Urothelium cell line (cell line): ENCODE data around the gene CDYL.
A peak's percentile ranks its signal among the peaks of the same experiment; 100 is the strongest.

Experiments used
- DNase-seq: peaks from one replicate; pipeline ENCODE4 v3.0.0; 2011; ENCODE audit warnings: low spot score, mixed read lengths
- FAIRE-seq: peaks from 2 replicates; lab custom pipeline; 2011; peaks lifted over from hg19 to GRCh38; lab: Jason Lieb, UNC

Gene CDYL

DNA sequence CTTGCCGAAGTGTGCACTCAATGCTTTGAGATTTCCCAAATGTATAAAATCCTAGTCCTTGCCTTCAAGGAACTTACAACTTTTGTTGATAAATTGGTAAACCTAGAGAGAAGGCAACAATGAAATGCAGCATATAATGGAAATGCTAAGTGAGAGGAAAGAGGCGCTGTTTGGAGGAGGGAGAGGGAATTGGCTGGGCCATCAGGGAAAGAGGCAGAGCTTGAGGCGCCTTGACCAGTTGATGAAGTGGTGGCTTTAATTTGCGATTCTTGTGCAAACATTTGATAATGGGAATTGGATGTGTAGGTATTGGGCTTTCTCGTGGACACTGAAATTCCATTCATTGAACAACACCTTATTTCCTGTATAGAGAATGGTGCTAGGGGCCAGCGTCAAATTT lies 1.9 kb upstream of the CDYL start:
- no peak for FAIRE-seq
- no peak for DNase-seq

DNA sequence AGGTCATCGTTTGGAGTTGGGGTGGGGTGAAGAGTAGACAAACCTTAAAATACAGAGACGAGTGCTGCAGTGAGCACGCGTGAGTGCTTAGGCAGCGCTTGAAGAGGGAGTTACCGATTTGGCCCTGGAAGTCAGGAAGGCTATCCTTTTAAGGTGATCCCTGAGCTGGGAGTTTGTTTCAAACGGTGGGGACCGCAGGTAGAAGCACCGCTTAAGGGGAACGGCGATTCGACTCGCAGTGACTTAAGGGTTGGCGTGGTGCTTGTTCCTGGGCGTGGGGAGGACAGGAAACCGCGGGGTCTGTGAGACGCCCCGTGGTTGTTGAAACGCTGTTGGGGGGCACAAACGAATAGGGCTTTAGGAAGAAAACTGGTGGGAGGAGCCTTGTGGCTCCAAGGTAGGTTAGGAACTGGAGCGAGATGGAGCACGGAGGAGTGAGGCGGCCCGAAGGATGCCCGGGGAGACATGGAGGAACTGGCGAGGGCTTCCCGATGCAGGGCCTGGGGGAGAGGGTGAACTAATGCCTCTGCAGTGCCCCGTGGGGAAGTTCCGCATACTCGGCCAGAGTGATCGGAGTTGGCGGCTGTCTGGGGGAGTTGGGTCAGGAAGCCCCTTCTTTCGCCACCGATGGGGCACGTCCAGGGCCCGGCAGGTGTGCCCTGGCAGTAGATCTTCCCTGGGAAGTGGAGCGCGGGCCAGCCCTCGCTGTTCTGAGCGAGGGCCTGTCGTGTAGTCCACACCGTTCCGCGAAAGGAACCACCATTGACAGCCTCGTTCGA lies 1.3 kb upstream of the CDYL start:
- DNase-seq (no peak), FAIRE-seq (no peak)

DNA sequence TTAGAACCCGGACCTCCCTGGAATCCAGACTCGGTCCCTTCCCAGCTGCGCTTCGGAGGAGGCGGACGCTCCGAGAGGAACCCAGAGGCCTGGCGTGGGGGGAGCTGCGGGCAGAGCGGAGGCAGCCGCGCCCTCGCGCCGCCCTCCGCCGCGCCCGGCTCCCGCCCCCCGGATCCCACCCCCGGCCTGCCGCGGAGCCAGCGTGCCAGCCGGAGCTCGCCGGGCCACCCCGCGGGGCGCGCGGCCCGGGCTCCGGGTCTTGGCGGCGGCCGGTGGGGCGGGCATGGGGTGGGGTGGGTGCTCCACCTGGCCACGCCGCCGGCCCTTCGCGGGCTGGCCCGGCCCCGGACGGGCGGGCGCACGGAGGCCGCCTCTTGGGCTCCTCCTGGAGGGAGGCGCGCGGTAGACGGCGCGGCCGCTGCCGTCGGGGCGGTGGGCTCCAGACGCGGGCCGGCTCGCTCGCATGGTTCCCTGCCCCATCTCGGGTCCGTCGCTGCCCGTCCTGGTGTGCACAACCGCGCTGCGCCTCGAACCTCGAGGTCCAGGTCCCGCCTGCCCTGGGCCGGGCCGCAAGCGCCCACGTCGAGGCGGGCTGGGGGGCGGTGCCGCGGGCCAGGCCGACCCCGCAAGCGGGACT lies 592 bp upstream of the CDYL start:
- no peak for FAIRE-seq
- peak; percentile 58 for DNase-seq

DNA sequence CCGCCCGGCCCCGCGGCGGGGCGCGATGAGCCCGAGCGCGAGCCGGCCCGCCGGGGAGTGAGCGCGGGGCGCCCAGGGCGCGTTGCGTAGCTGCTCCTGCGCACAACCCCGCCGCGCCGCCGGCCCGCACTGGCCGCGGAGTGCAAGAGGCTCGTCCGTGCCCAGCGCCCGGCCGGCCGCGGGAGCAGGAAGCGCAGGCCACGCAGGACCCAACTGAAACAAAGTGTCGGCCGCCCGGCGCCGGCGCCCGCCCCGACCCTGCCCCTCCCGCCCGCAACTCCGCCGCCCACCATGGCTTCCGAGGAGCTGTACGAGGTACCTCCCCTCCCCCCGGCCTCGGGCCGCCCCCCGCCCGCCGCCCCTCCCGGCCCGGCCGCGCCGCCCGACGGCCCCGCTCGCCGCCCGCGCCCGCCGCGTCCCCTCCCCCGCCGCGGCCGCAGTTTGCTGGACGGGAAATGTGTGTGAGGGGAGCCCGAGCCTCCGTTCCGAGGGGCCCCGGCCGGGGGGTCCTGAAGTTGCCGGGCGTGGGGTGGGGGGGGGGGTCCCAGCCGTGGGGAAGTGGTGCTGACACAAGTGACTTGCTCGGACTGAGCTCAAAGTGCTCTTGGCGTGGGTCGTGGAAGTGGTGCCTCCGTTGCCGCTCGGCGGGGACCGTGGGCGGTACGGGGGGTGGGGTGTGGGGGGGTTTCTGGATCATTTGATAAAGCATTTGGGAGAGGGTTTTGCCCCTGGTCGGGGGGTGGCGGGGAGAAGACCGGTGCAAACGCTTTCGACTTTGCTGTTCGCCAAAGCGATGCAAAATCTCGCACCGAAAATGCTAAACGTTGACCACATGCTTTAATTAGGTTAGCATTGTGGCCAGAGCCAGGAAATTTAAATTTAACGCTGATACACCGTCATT lies 539 bp downstream of the CDYL start:
- DNase-seq (peak; percentile 49), FAIRE-seq (no peak)

GRCh38 chr6:4777394-4777935 lies 1.3 kb downstream of the CDYL start:
- FAIRE-seq (no peak), DNase-seq (no peak)

GRCh38 chr6:4778086-4778485 lies 1.9 kb downstream of the CDYL start:
- DNase-seq (no peak), FAIRE-seq (no peak)

DNA sequence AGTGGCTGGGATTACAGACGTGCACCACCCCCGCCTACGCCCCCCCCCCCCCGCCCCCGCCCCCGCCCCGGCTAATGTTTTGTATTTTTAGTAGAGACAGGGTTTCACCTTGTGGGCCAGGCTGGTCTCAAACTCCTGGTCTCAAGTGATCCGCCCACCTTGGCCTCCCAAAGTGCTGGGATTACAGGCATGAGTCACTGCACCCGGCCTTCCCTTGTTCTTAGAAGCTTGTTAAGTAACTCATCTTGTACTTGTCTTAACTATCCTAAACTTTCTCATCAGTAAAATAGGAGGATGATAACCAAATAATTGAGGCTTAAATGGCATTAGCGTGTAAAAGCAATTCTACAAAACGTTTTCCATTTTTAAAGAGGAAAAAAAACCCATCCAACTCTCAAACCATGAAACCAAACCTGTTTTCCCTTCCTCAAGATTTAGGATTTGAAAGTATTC lies 4.2 kb downstream of the CDYL start:
- DNase-seq (no peak), FAIRE-seq (no peak)

GRCh38 chr6:4781426-4781825 lies 5.2 kb downstream of the CDYL start:
- DNase-seq (no peak), FAIRE-seq (no peak)

DNA sequence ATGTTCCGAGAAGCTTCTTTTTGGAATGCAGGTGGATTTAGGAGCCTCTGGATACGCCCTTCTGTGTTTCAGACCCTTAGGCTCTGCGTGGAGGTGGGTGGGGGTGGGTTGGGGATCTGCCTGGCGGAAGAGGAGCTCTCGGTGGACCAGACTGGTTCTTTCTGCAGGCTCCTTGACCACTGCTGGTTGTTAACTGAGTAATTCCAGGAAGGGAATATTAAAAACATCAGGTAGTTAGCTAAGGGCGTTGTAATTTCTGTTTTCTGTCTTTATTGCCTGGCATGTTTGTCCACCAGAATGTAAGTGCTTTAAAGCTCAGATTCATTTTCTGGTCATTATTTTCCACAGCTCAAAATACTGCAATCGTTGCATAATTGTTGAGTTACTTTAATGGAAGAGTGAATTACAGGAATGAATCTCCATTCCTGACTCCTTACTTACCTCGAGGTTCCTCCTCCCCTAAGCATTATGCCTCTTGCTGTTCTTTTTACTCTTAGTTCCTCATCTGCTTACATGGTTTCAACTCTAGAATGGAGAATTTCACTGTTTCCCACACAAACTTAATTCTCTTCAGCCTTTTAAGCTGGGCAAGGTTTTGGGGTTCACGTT lies 5.9 kb downstream of the CDYL start:
- no peak for FAIRE-seq
- DNase-seq: no peak

GRCh38 chr6:4786996-4787395 lies 10.8 kb downstream of the CDYL start:
- no peak for FAIRE-seq
- no peak for DNase-seq

DNA sequence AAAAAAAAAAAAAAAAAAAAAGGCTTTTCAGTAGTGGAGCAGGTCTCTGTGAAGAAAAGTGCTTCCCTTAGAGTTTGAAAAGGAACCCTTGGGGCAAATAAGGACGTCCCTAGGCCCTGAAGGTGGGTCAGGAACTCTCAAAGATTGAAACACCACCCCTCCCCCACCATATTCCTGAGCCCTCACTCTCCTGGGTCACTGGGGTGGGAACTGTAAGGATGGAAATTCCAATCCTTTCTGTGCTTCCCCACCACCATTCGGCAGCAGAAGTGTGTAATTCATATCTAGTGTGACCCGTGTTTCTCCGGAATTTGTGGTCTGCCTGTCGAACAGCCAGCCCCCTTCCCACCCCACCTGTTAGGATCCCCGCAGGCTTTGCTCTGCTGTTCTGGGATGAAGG lies 12.3 kb downstream of the CDYL start:
- FAIRE-seq: no peak
- DNase-seq: no peak

DNA sequence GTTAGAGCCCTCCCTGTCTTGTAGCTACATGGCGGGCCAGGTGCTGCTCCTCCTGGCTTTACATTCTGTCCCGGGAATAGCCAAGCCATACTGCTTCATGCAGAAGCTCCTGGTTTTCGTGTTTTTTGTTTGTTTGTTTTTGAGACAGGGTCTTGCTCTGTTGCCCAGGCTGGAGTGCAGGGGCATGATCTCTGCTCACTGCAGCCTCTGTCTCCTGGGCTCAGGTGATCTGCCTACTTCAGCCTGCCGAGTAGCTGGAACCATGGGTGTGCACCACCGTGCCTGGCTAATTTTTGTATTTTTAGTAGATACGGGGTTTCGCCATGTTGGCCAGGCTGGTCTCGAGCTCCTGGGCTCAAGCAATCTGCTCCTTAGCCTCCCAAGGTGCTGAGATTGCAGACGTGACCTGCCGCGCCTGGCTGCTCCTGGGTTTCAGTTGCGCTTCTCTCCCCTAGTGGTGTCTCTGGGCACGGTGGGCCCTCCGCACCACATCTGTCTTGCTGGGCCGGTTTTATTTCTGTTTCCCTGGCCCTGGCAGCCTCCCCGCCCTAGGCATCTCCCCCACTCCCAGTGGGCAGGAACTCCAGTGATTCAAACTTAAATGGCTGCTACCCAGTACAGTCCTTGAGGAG lies 12.9 kb downstream of the CDYL start:
- no peak for DNase-seq
- no peak for FAIRE-seq

GRCh38 chr6:4790158-4790899 lies 14.1 kb downstream of the CDYL start:
- no peak for DNase-seq
- no peak for FAIRE-seq

DNA sequence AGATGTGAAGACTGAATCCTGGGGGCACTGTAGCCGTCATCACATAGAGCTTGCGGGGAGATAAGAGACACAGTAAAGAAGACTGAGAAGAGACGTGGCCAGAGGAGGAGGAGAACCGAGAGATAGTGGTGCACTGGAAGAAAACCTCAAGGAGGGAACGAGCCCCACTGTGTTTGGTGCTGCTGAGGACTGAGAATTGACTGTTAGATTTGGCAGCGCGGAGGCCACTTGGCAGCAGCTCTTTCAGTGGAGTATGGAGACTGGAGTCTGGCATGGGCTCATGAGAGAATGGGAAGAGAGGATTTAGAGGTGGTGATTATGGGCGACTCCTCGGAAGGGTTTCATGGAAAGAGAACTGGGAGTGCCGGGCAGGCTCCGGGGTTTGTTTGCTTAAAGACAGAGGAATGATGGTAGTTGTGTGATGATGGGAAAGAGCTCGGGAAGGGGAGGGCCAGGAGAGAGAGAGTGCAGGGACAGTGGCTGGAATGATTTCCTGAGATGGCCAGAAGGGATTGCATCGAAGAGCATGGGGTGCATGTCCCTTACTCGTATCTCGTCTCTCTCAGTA lies 18.0 kb downstream of the CDYL start:
- no peak for FAIRE-seq
- DNase-seq: no peak

DNA sequence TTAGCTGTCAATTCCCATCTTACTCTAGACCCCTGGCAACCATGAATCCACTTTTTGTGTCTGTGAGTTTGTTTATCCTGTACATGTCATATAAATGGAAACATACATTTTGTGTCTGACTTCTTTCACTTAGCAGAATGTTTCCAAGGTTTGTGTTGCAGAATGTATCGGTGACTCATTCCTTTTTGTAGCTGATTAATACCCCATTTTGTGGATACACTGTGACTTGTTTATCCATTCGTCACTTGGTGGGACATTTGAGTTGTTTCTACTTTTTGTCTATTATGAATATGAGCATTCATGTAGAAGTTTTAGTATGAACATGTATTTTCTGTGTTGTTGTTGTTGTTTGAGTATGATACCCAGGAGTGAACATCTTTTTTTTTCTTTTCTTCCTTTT lies 21.4 kb downstream of the CDYL start:
- DNase-seq (no peak), FAIRE-seq (no peak)

DNA sequence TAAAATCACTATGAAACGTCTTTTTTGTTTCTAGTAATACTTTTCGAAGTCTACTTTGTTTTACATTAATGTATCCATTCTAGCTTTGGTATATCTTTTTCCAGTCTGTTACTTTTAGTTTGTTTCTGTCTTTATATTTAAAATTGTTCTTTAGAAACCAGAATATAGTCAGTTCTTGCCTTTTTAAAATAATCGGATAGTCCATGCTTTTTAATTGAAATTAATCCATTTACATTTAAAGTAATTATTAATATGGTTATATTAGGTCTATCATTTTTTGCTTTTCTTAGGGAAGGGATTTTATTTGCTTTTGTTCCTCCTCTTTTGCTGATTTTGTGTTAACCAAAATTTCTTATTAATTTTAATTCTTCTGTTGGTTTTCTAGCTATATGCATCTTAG lies 23.7 kb downstream of the CDYL start:
- FAIRE-seq (no peak), DNase-seq (no peak)

GRCh38 chr6:4800662-4801061 lies 24.5 kb downstream of the CDYL start:
- DNase-seq (no peak), FAIRE-seq (no peak)

GRCh38 chr6:4801491-4802110 lies 25.4 kb downstream of the CDYL start:
- no peak for DNase-seq
- FAIRE-seq: no peak
